Fibroblast of lung (primary cell): ENCODE data around the gene ZNF581. TPM values are rescaled to one million over a fixed set of nuclear protein-coding genes. Genes with fewer than 3 reads are reported as not detected.

Experiments used
- DNase-seq, 2 donors: peaks; one replicate each; pipeline versions ENCODE4 v3.0.0 to v3.0.0-alpha.2; 2010; ENCODE audit warnings: low read depth in 2 of 2
- H2AFZ ChIP-seq: 2 replicates; pipeline ENCODE4 v1.5.1; 2012; ENCODE audit warnings: low read length, control low read depth, inconsistent platforms
- H3K27ac ChIP-seq: 2 replicates; pipeline ENCODE4 v1.5.1; 2011; ENCODE audit warnings: low read length, control low read depth; ENCODE audit not compliant: insufficient read depth
- H3K27me3 ChIP-seq: 2 replicates; pipeline ENCODE4 v1.5.1; 2011; ENCODE audit warnings: mild to moderate bottlenecking, low read length; ENCODE audit not compliant: control insufficient read depth, insufficient read depth
- H3K36me3 ChIP-seq: 2 replicates; pipeline ENCODE4 v1.5.1; 2011; ENCODE audit warnings: low read length; ENCODE audit not compliant: control insufficient read depth, insufficient read depth
- H3K4me1 ChIP-seq: 2 replicates; pipeline ENCODE4 v1.5.1; 2011; ENCODE audit warnings: low read length; ENCODE audit not compliant: control insufficient read depth, insufficient read depth; ENCODE audit errors: extremely low read depth
- H3K4me2 ChIP-seq: 2 replicates; pipeline ENCODE4 v1.5.1; 2011; ENCODE audit warnings: low read length, control low read depth; ENCODE audit not compliant: insufficient read depth; ENCODE audit errors: extremely low read depth
- H3K4me3 ChIP-seq, 4 experiments: fragments of 200-600 bp in 1 of 4; sonication (generic) in 1 of 4; replicated peaks in 1 of 4; 2 replicates each; pipeline ENCODE4 v1.5.1; 2011 to 2016; ENCODE audit warnings: low read length in 4 of 4, low read depth in 3 of 4, mild to moderate bottlenecking in 3 of 4, control low read depth in 2 of 4, inconsistent platforms in 1 of 4, mixed read lengths in 1 of 4; ENCODE audit not compliant: insufficient read depth in 1 of 4; ENCODE audit errors: control extremely low read depth in 1 of 4
- H3K79me2 ChIP-seq: 2 replicates; pipeline ENCODE4 v1.5.1; 2012; ENCODE audit warnings: mild to moderate bottlenecking, low read length, inconsistent platforms; ENCODE audit not compliant: control insufficient read depth, insufficient read depth
- H3K9ac ChIP-seq: 2 replicates; pipeline ENCODE4 v1.5.1; 2011; ENCODE audit warnings: mild to moderate bottlenecking, low read length, control low read depth; ENCODE audit not compliant: insufficient read depth
- H3K9me3 ChIP-seq: 2 replicates; pipeline ENCODE4 v1.5.1; 2012; ENCODE audit warnings: low read depth, low read length; ENCODE audit not compliant: control insufficient read depth, insufficient read depth
- H4K20me1 ChIP-seq: 2 replicates; pipeline ENCODE4 v1.5.1; 2011; ENCODE audit warnings: low read length; ENCODE audit not compliant: control insufficient read depth, insufficient read depth; ENCODE audit errors: extremely low read depth
- CTCF ChIP-seq, 2 donors: IDR thresholded peaks in 1 of 2; conservative IDR thresholded peaks in 1 of 2; 1 replicate in 1 of 2; 2 replicates in 1 of 2; pipeline ENCODE4 v1.5.1; 2011 to 2012; ENCODE audit warnings: low read length in 2 of 2, control low read depth in 1 of 2, inconsistent platforms in 1 of 2, low read depth in 1 of 2, mild to moderate bottlenecking in 1 of 2
- EZH2 ChIP-seq: IDR thresholded peaks from 2 replicates; pipeline ENCODE4 v1.5.1; 2012; ENCODE audit warnings: low read length, control low read depth, mild to moderate bottlenecking; ENCODE audit errors: missing control alignments
- polyA plus RNA-seq, 2 donors: library from polyadenylated mRNA; depleted of rRNA in 1 of 2; stranded (reverse) in 1 of 2; unstranded in 1 of 2; fragments of >200 nt; gene quantifications; 2 replicates each; pipeline ENCODE4 v1.2.1, GENCODE V29; 2011 to 2012; ENCODE audit warnings: missing spikeins in 1 of 2
- total RNA-seq: library from RNA; depleted of rRNA; stranded (reverse); fragments of >200 nt; gene quantifications from 2 replicates; pipeline ENCODE4 v1.2.1, GENCODE V29; 2014

The ZNF581 gene
- total and polyA plus RNA-seq, 2 donors (not counting 1 experiment from before 2014, with no cell fraction given) = 9.2 to 33.4 TPM

GRCh38 chr19:55673465-55673864, 30.0 kb downstream of the ZNF581 start:
- Histone ChIP-seq H3K36me3 (peaks cover 26% of the 10 kb centered on the region), H3K27me3 (no peaks in the 10 kb centered on the region), H3K4me3 (no peak overlapping the region), H3K4me2 (no peak overlapping the region), H3K9ac (no peak overlapping the region), H4K20me1 (peaks cover 4% of the 10 kb centered on the region), H2AFZ (no peak overlapping the region), H3K79me2 (peaks cover 80% of the 10 kb centered on the region), H3K4me1 (peaks cover 6% of the 10 kb centered on the region), H3K27ac (peak overlapping the region; percentile 32), H3K9me3 (no peaks in the 10 kb centered on the region)
- DNase-seq = no peak
- TF ChIP-seq EZH2 = no peak
- TF ChIP-seq CTCF (conservative IDR thresholded peaks at IDR 0.05 in 1 of 2, IDR thresholded peaks at IDR 0.05 in 1 of 2; ENCODE audit: low read depth in 1 of 2, low read length in 2 of 2) = no peak

- H3K4me2 ChIP-seq = no peak overlapping the region
- peak overlapping the region; percentile 76 for H3K27ac ChIP-seq
- peaks cover 4% of the 10 kb centered on the region for H4K20me1 ChIP-seq
- DNase-seq = no peak
- H3K4me3 ChIP-seq = no peak overlapping the region
- no peak overlapping the region for H2AFZ ChIP-seq
- H3K4me1 ChIP-seq = peaks cover 6% of the 10 kb centered on the region
- peaks cover 79% of the 10 kb centered on the region for H3K79me2 ChIP-seq
- H3K9me3 ChIP-seq = no peaks in the 10 kb centered on the region
- peaks cover 24% of the 10 kb centered on the region for H3K36me3 ChIP-seq
- no peaks in the 10 kb centered on the region for H3K27me3 ChIP-seq
- TF ChIP-seq CTCF (conservative IDR thresholded peaks at IDR 0.05 in 1 of 2, IDR thresholded peaks at IDR 0.05 in 1 of 2; ENCODE audit: low read depth in 1 of 2, low read length in 2 of 2) (no peak), EZH2 (no peak)
- H3K9ac ChIP-seq = no peak overlapping the region
These were observed 30.4 kb downstream of the ZNF581 start for GRCh38 chr19:55673889-55674288.

GRCh38 chr19:55674459-55674840, 31.0 kb downstream of the ZNF581 start:
- no peak for TF ChIP-seq EZH2
- no peak for TF ChIP-seq CTCF (conservative IDR thresholded peaks at IDR 0.05 in 1 of 2, IDR thresholded peaks at IDR 0.05 in 1 of 2; ENCODE audit: low read depth in 1 of 2, low read length in 2 of 2)
- Histone ChIP-seq H3K4me3 (peak overlapping the region; percentile 38 to 86 (median 50)), H3K36me3 (peaks cover 23% of the 10 kb centered on the region), H3K4me1 (peaks cover 8% of the 10 kb centered on the region), H3K9me3 (no peaks in the 10 kb centered on the region), H3K27ac (peak overlapping the region; percentile 76), H3K79me2 (peaks cover 79% of the 10 kb centered on the region), H3K4me2 (peak overlapping the region; percentile 78), H3K9ac (peak overlapping the region; percentile 69), H4K20me1 (peaks cover 4% of the 10 kb centered on the region), H3K27me3 (no peaks in the 10 kb centered on the region), H2AFZ (no peak overlapping the region)
- no peak for DNase-seq
